PFSK-1 (cell line): Measurements from ENCODE around the gene LCE1E.

Experiments used
- FOXP2 ChIP-seq: optimal IDR thresholded peaks from 2 replicates; pipeline ENCODE3; 2011; ENCODE audit warnings: borderline replicate concordance, control low read depth, inconsistent platforms; ENCODE audit not compliant: insufficient read depth; ENCODE audit errors: extremely low read length, extremely low read depth
- POLR2AphosphoS5 ChIP-seq: IDR thresholded peaks from 2 replicates; pipeline ENCODE4 v1.6.1; 2012; ENCODE audit warnings: low read depth, mild to moderate bottlenecking, control low read depth, low read length, moderate library complexity
- SIN3A ChIP-seq: IDR thresholded peaks from 2 replicates; pipeline ENCODE4 v1.6.1; 2012; ENCODE audit warnings: mild to moderate bottlenecking, low read length, moderate library complexity, borderline replicate concordance; ENCODE audit not compliant: insufficient read depth
- TAF1 ChIP-seq: IDR thresholded peaks from 2 replicates; pipeline ENCODE4 v1.6.1; 2012; ENCODE audit warnings: low read length, control low read depth, borderline replicate concordance; ENCODE audit not compliant: insufficient read depth

- TF ChIP-seq POLR2AphosphoS5 (no peak), SIN3A (no peak), FOXP2 (no peak), TAF1 (no peak)
Observed at GRCh38 chr1:152747831-152748230, 38.2 kb upstream of the LCE1E start.
